GM12874 (cell line): ENCODE results near the gene PATE1.

Experiments
- TF ChIP-seq, protein P1 (sequence below): IDR thresholded peaks from 2 replicates; pipeline ENCODE4 v1.5.1; 2011; ENCODE audit warnings: low read depth, mild to moderate bottlenecking, control low read depth, low read length, moderate library complexity; ENCODE audit not compliant: insufficient read depth

The PATE1 gene

DNA sequence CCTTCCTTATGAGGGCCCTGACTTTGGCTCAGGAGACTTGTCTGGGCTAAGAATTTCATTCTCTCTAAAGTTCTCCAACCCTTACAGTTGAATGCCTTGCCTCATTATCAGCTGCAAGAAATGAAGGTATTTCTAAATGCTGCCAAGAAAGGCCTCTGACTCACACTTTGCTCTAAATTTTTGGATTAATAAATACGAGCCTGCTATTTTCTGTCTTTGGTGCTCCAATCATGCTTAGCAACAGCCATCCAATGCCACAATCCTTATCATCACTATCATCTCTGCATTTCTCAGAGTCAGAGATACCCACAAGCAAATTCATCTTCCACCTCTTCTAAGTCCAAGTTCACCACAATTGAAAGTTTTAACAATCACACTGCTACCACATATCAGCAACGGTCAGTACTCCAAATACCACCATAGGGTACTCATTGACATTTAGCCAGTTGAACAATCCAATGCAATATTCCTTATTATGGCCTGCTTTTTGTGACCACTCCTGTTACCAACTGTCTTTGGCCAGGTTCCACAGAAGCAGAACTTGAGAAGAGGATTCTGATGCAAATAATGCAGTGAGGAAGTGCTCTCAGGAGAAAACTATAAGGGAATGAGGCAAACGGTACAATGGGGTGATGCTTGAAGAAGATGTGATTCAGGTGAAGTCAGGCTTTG, 26.9 kb downstream of the PATE1 start:
- TF ChIP-seq, protein P1, sequence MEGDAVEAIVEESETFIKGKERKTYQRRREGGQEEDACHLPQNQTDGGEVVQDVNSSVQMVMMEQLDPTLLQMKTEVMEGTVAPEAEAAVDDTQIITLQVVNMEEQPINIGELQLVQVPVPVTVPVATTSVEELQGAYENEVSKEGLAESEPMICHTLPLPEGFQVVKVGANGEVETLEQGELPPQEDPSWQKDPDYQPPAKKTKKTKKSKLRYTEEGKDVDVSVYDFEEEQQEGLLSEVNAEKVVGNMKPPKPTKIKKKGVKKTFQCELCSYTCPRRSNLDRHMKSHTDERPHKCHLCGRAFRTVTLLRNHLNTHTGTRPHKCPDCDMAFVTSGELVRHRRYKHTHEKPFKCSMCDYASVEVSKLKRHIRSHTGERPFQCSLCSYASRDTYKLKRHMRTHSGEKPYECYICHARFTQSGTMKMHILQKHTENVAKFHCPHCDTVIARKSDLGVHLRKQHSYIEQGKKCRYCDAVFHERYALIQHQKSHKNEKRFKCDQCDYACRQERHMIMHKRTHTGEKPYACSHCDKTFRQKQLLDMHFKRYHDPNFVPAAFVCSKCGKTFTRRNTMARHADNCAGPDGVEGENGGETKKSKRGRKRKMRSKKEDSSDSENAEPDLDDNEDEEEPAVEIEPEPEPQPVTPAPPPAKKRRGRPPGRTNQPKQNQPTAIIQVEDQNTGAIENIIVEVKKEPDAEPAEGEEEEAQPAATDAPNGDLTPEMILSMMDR = no peak

DNA sequence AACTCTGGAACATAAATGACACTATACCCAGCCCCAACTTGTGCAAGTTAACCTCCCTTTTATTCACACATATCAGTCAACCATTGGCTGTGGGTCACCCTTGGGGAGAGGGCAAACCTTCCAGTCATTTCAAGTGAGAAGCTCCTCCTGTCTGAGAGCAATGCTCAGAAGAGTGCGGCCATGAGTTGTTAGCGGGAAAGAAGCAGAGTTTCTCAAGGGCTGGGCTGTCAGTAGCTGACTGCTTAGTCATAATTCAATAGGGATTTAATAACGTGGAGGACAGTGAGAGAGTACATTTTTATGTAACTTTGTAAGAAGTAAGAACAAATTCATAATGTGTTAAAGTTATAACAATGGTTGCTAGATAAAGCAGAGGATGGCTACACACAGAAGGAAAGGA, 27.4 kb downstream of the PATE1 start:
- TF ChIP-seq, protein P1 = no peak

DNA sequence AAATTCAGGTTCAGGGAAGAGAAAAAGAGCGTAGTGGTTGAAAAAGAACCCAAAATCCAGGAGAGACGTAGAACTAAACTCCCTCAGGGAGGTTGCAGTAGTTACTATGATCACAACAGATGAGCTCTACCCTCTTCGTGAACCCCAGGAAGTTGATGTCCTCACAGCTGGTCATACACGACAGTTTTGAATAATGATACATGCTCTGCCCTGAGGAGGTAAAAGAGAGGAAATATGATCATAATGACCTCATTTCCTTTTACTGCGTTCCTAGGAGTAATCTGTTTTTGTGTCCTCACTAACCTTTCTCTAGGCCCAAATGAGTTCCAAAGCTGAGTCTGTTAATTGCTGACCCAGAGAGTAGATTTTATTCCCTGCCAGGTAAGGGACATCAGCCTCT, 31.2 kb downstream of the PATE1 start:
- TF ChIP-seq, protein P1 = no peak

DNA sequence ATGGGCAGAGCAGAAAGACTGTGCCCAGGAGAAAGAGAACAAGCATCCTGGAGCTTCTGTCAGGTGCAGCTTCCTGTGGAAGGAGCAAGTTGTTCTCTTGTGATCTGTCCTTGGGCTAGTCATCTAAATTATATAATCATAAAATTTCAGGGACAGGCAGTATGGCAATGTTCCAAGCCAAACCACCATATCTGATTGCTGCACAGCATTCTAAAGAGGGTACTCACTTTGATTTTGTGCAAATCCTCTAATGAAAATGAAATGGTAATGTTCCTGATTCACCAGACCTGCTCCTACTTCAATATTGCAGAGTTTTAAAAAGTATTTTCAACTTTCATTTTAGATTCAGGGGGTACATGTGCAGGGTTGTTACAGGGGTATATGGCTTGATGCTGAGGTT, 32.6 kb downstream of the PATE1 start, which contains the start of gene PATE2:
Gene PATE2 (minus strand): TSS at position 101 of the 400 bp plus-strand sequence. CDS start 55 bp downstream, at position 46.
- TF ChIP-seq, protein P1 = no peak

DNA sequence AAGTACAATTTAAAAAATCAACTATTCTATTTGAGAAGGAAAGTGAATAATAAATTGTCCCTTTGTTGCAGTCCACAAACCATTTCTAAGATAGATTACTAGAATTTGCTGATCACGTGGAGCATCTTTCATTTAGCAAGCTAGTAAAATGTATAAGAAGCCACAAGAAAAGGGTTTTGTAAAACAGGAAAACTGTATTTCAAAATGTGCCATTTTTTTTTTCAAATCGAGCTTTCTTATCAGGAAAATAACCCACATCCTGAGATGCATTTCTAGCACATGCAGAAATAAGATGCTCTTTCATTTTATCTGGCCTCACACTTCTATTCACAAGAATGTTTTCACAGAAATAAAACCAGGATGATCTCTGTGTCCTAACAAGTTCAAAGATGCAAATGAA, 38.6 kb downstream of the PATE1 start:
- TF ChIP-seq, protein P1 = no peak

DNA sequence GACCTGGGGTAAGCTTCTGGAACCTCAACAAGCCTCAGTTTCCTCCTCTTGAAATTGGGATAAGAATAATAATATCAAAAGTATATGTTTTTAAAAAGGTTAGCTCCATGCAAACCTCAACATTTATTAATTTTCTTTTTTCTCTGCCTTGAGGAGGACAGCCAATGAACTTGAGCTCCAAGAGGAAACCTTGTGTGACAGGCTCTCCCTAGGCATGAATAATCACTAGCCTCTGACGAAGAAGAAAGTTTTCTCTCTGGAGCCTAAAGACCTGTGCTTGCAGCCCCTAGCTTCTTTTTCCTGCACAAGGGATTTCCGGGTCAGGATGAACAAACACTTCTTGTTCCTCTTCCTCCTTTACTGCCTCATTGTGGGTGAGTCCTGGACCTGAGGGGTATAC, 41.7 kb downstream of the PATE1 start, which contains the start of gene PATE3:
Gene PATE3 (plus strand): TSS at position 301 of the 400 bp plus-strand sequence. CDS start 25 bp downstream, at position 326.
- TF ChIP-seq, protein P1 = no peak

DNA sequence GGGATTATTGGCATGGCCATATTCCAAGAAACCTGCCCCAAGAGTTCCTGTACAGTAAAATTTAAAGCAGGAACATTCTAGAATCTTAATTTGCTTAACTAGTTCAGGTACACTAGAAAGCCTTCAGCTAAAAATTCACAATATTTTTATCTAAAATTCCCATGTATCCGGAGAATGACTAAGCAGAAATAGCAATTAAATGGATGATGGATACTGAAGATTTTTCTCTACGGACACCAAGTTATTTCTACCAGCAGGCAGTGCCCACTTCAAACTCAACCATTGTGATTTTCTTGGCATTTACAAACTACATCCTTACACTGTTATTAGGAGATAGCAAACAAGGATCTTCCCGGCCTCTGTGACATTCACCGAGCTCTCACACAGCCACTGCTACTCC, 44.7 kb downstream of the PATE1 start:
- TF ChIP-seq, protein P1 = no peak
